H1 (cell line): Measurements from ENCODE around the gene C6orf120. TPM values are rescaled to one million over a fixed set of nuclear protein-coding genes. Genes with fewer than 3 reads are reported as not detected.

Experiments used
- BCL11A ChIP-seq, 2 experiments: IDR thresholded peaks; one replicate each; pipeline ENCODE4 v1.6.1; 2011; ENCODE audit warnings: low read depth in 2 of 2, low read length in 2 of 2, mild to moderate bottlenecking in 2 of 2
- CBX8 ChIP-seq: fragments of 300-800, 300-1000 bp; sonication (generic); IDR thresholded peaks from 2 replicates; pipeline ENCODE4 v1.7.1; 2016; ENCODE audit warnings: low read depth, low read length, borderline replicate concordance
- CEBPB ChIP-seq: IDR thresholded peaks from 2 replicates; pipeline ENCODE4 v1.6.1; 2012; ENCODE audit warnings: low read depth, low read length
- EZH2 ChIP-seq: fragments of 200-600 bp; sonication (generic); IDR thresholded peaks from 2 replicates; pipeline ENCODE4 v1.7.1; 2012; ENCODE audit warnings: low read depth, mild to moderate bottlenecking, moderate library complexity, low read length, inconsistent platforms; ENCODE audit not compliant: severe bottlenecking
- GABPA ChIP-seq: IDR thresholded peaks from 2 replicates; pipeline ENCODE4 v1.6.1; 2011; ENCODE audit warnings: mild to moderate bottlenecking, low read length, moderate library complexity, borderline replicate concordance; ENCODE audit not compliant: insufficient read depth
- MAX ChIP-seq: IDR thresholded peaks from 2 replicates; pipeline ENCODE4 v1.6.1; 2012; ENCODE audit warnings: inconsistent platforms
- SIX5 ChIP-seq: IDR thresholded peaks from 2 replicates; pipeline ENCODE4 v1.6.1; 2011; ENCODE audit warnings: mild to moderate bottlenecking, low read depth, low read length
- SUZ12 ChIP-seq: fragments of 200-600 bp; sonication (generic); IDR thresholded peaks from 2 replicates; pipeline ENCODE4 v1.6.1; 2012; ENCODE audit warnings: mild to moderate bottlenecking, inconsistent platforms, low read length, moderate library complexity, mixed read lengths
- polyA plus RNA-seq, 7 experiments: library from polyadenylated mRNA; depleted of rRNA in 3 of 7; stranded (reverse) in 5 of 7; unstranded in 2 of 7; fragments of >200 nt in 5 of 7; fragments of 200-250 nt in 2 of 7; gene quantifications; 1 replicate in 5 of 7; 2 replicates in 1 of 7; 4 replicates in 1 of 7; pipeline versions ENCODE4 v1.2.1 to v1.2.3, GENCODE V29; 2011 to 2013; ENCODE audit warnings: missing spikeins in 2 of 7, mixed read lengths in 2 of 7
- total RNA-seq: library from RNA; stranded (reverse); fragmentation: NEBNext Ultra II Directional; extraction: Animal tissue kit (Norgen Biotek cat#: 25700); gene quantifications from 2 replicates; pipeline ENCODE4 v1.2.1, GENCODE V29; 2021
- TF ChIP-seq, protein P1 (sequence below): fragments of 300-600 bp; sonication (generic); IDR thresholded peaks from 2 replicates; pipeline ENCODE4 v1.7.1; 2012; ENCODE audit warnings: low read length, moderate library complexity, mild to moderate bottlenecking, inconsistent platforms; ENCODE audit not compliant: insufficient replicate concordance
- TF ChIP-seq, protein P2 (sequence below): IDR thresholded peaks from 2 replicates; pipeline ENCODE4 v1.6.1; 2011; ENCODE audit warnings: low read depth, mild to moderate bottlenecking, low read length; ENCODE audit not compliant: insufficient read depth

The C6orf120 gene
- total and polyA plus RNA-seq, 2 of the 8 experiments (the other 6 are each of a cell fraction or from before 2014, with no cell fraction given), result 16.2 to 30.6 TPM

- TF ChIP-seq, protein P1, sequence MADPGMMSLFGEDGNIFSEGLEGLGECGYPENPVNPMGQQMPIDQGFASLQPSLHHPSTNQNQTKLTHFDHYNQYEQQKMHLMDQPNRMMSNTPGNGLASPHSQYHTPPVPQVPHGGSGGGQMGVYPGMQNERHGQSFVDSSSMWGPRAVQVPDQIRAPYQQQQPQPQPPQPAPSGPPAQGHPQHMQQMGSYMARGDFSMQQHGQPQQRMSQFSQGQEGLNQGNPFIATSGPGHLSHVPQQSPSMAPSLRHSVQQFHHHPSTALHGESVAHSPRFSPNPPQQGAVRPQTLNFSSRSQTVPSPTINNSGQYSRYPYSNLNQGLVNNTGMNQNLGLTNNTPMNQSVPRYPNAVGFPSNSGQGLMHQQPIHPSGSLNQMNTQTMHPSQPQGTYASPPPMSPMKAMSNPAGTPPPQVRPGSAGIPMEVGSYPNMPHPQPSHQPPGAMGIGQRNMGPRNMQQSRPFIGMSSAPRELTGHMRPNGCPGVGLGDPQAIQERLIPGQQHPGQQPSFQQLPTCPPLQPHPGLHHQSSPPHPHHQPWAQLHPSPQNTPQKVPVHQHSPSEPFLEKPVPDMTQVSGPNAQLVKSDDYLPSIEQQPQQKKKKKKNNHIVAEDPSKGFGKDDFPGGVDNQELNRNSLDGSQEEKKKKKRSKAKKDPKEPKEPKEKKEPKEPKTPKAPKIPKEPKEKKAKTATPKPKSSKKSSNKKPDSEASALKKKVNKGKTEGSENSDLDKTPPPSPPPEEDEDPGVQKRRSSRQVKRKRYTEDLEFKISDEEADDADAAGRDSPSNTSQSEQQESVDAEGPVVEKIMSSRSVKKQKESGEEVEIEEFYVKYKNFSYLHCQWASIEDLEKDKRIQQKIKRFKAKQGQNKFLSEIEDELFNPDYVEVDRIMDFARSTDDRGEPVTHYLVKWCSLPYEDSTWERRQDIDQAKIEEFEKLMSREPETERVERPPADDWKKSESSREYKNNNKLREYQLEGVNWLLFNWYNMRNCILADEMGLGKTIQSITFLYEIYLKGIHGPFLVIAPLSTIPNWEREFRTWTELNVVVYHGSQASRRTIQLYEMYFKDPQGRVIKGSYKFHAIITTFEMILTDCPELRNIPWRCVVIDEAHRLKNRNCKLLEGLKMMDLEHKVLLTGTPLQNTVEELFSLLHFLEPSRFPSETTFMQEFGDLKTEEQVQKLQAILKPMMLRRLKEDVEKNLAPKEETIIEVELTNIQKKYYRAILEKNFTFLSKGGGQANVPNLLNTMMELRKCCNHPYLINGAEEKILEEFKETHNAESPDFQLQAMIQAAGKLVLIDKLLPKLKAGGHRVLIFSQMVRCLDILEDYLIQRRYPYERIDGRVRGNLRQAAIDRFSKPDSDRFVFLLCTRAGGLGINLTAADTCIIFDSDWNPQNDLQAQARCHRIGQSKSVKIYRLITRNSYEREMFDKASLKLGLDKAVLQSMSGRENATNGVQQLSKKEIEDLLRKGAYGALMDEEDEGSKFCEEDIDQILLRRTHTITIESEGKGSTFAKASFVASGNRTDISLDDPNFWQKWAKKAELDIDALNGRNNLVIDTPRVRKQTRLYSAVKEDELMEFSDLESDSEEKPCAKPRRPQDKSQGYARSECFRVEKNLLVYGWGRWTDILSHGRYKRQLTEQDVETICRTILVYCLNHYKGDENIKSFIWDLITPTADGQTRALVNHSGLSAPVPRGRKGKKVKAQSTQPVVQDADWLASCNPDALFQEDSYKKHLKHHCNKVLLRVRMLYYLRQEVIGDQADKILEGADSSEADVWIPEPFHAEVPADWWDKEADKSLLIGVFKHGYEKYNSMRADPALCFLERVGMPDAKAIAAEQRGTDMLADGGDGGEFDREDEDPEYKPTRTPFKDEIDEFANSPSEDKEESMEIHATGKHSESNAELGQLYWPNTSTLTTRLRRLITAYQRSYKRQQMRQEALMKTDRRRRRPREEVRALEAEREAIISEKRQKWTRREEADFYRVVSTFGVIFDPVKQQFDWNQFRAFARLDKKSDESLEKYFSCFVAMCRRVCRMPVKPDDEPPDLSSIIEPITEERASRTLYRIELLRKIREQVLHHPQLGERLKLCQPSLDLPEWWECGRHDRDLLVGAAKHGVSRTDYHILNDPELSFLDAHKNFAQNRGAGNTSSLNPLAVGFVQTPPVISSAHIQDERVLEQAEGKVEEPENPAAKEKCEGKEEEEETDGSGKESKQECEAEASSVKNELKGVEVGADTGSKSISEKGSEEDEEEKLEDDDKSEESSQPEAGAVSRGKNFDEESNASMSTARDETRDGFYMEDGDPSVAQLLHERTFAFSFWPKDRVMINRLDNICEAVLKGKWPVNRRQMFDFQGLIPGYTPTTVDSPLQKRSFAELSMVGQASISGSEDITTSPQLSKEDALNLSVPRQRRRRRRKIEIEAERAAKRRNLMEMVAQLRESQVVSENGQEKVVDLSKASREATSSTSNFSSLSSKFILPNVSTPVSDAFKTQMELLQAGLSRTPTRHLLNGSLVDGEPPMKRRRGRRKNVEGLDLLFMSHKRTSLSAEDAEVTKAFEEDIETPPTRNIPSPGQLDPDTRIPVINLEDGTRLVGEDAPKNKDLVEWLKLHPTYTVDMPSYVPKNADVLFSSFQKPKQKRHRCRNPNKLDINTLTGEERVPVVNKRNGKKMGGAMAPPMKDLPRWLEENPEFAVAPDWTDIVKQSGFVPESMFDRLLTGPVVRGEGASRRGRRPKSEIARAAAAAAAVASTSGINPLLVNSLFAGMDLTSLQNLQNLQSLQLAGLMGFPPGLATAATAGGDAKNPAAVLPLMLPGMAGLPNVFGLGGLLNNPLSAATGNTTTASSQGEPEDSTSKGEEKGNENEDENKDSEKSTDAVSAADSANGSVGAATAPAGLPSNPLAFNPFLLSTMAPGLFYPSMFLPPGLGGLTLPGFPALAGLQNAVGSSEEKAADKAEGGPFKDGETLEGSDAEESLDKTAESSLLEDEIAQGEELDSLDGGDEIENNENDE, result no peak
- no peak for TF ChIP-seq EZH2
- TF ChIP-seq SUZ12, result no peak
- TF ChIP-seq BCL11A (IDR thresholded peaks at IDR 0.05; ENCODE audit: low read depth in 2 of 2, low read length in 2 of 2), result no peak
- TF ChIP-seq GABPA, result no peak
- no peak for TF ChIP-seq CBX8
- no peak for TF ChIP-seq MAX
- TF ChIP-seq, protein P2, sequence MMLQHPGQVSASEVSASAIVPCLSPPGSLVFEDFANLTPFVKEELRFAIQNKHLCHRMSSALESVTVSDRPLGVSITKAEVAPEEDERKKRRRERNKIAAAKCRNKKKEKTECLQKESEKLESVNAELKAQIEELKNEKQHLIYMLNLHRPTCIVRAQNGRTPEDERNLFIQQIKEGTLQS, result no peak
- TF ChIP-seq SIX5, result no peak
- TF ChIP-seq CEBPB, result no peak
Measured at GRCh38 chr6:169745405-169745804, 43.5 kb downstream of the C6orf120 start (continued).
